Nephron (organoid): ENCODE measurements around the gene MTFR1L.
A peak's percentile ranks its signal among the peaks of the same experiment; 100 is the strongest.

Source experiments
- H3K27ac Mint-ChIP-seq, 3 experiments: 2 replicates each; pipeline ENCODE4 v1.8.0; 2020; ENCODE audit warnings: mixed read lengths in 3 of 3, mild to moderate bottlenecking in 2 of 3, moderate library complexity in 1 of 3
- H3K27me3 Mint-ChIP-seq: 2 replicates; pipeline ENCODE4 v1.8.0; 2021; ENCODE audit warnings: low read depth, mild to moderate bottlenecking, moderate library complexity, mixed read lengths
- H3K36me3 Mint-ChIP-seq: 2 replicates; pipeline ENCODE4 v1.8.0; 2020; ENCODE audit warnings: low read depth, mixed read lengths
- H3K4me1 Mint-ChIP-seq: 2 replicates; pipeline ENCODE4 v1.8.0; 2020; ENCODE audit warnings: mixed read lengths
- H3K4me3 Mint-ChIP-seq, 3 experiments: 2 replicates each; pipeline ENCODE4 v1.8.0; 2020; ENCODE audit warnings: mild to moderate bottlenecking in 3 of 3, mixed read lengths in 3 of 3, moderate library complexity in 2 of 3
- H3K9me3 Mint-ChIP-seq: 2 replicates; pipeline ENCODE4 v1.8.0; 2020; ENCODE audit warnings: mixed read lengths
- TF ChIP-seq, protein P1 (sequence below), 3 experiments: fragments of 200-600 bp; sonication (generic); IDR thresholded peaks; one replicate each; pipeline ENCODE4 v1.5.0; 2021; ENCODE audit warnings: antibody characterized with exemption in 3 of 3; ENCODE audit not compliant: unreplicated experiment in 3 of 3

Gene MTFR1L

DNA sequence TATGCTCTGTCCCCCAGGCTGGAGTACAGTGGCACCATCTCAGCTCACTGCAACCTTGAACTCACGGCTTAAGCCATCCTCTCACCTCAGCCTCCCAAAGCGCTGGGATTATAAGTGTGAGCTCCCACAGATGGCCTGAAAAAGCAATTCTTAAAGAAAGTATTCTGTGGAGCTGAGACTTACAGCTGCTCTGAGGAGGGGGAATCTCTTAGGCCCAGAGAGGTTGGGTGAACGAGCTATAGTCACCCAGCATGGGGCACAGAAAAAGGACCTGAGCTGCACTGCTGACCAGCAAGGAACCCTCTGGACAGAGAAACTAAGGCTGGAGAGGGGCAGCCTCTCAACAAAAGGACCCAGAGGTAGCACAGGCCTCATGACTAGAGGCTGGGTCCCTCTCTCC, 54.5 kb downstream of the MTFR1L start:
- Mint-ChIP-seq H3K27me3 (peaks cover 8% of the 10 kb centered on the region), H3K36me3 (no peaks in the 10 kb centered on the region), H3K27ac (peak overlapping the region in 1 of 3 experiments; percentile 99), H3K9me3 (no peaks in the 10 kb centered on the region), H3K4me1 (peaks cover 20% of the 10 kb centered on the region), H3K4me3 (peak overlapping the region in 1 of 3 experiments; percentile 90)
- TF ChIP-seq, protein P1, sequence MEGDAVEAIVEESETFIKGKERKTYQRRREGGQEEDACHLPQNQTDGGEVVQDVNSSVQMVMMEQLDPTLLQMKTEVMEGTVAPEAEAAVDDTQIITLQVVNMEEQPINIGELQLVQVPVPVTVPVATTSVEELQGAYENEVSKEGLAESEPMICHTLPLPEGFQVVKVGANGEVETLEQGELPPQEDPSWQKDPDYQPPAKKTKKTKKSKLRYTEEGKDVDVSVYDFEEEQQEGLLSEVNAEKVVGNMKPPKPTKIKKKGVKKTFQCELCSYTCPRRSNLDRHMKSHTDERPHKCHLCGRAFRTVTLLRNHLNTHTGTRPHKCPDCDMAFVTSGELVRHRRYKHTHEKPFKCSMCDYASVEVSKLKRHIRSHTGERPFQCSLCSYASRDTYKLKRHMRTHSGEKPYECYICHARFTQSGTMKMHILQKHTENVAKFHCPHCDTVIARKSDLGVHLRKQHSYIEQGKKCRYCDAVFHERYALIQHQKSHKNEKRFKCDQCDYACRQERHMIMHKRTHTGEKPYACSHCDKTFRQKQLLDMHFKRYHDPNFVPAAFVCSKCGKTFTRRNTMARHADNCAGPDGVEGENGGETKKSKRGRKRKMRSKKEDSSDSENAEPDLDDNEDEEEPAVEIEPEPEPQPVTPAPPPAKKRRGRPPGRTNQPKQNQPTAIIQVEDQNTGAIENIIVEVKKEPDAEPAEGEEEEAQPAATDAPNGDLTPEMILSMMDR (IDR thresholded peaks at IDR 0.05; ENCODE audit: unreplicated experiment in 3 of 3), result no peak

DNA sequence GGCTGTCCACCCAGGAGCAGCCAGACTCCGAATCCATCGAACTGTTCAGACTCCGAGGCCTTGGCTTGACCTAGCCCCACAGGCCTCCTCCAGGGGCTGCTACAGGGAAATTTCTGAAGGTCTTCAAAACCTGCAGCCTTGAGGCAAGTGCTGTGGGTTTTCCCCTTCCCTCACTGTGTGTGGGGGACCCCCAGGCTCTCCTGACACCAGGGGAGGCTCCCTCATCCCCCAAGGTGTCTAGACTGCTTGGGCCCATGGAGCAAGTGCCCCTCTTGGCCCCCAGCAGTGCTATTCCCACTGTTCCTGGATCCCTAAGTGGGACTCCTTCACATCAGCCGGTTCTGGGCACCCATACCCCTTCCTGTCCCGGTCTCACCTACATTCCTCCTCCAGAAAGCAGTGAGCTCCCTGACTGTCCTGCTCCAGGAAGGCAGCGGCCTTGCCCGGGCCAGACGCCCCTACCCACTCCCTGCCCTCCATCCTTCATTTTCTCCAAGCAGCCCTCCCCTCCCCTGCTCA, 54.9 kb downstream of the MTFR1L start:
- H3K27me3 Mint-ChIP-seq, result peaks cover 8% of the 10 kb centered on the region
- H3K4me1 Mint-ChIP-seq, result peaks cover 20% of the 10 kb centered on the region
- H3K4me3 Mint-ChIP-seq, result peak overlapping the region; percentile 89 to 90 (median 90)
- H3K9me3 Mint-ChIP-seq, result no peaks in the 10 kb centered on the region
- TF ChIP-seq, protein P1 (IDR thresholded peaks at IDR 0.05; ENCODE audit: unreplicated experiment in 3 of 3), result no peak
- no peaks in the 10 kb centered on the region for H3K36me3 Mint-ChIP-seq
- peak overlapping the region; percentile 87 to 99 (median 97) for H3K27ac Mint-ChIP-seq

DNA sequence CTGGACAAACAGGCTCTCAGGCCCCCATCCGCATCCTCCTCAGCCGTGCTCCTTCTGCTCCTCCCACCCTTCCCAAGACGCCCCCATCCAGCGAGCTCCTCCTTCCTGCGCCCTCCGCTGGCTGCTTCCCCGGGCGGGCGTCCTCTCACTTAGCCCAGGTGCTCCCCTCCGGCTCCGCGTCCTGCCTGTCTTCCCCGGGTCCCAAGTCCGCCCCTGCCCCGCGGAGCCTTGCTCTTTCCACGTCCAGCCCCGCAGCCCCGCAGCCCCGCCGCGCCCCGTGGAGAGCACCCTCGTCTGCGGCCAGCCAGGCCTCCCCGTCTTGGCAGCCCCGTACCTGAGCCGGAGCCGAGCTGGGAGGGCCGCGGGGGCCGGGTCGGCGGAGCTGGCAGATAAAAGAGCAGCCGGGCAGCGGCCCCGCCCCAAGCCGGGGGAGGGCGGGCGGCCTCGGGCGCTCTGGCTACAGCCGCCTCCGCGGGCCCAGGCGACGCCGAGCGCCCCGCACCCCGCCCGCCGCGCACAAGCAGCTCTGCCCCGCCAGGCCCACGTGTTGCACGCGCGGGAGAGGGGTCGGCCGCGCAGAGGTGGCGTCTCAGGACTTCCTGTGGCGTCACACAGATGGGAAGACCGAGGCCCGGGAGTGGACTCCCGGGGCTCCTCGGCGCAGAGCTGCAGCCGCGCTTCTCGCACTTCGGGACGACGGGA, 55.6 kb downstream of the MTFR1L start, which contains the start of gene PAQR7:
PAQR7 (minus strand) TSS at position 555 of the 702 bp plus-strand sequence. CDS start 11,869 bp downstream, outside the sequence.
- Mint-ChIP-seq H3K4me1 (peaks cover 20% of the 10 kb centered on the region), H3K27ac (peak within 1 kb of the TSS; percentile 95 to 99 (median 97)), H3K9me3 (no peaks in the 10 kb centered on the region), H3K27me3 (peaks cover 8% of the 10 kb centered on the region), H3K36me3 (no peaks in the 10 kb centered on the region), H3K4me3 (peak within 1 kb of the TSS; percentile 89 to 90 (median 90))
- TF ChIP-seq, protein P1 (IDR thresholded peaks at IDR 0.05; ENCODE audit: unreplicated experiment in 3 of 3), result no peak

DNA sequence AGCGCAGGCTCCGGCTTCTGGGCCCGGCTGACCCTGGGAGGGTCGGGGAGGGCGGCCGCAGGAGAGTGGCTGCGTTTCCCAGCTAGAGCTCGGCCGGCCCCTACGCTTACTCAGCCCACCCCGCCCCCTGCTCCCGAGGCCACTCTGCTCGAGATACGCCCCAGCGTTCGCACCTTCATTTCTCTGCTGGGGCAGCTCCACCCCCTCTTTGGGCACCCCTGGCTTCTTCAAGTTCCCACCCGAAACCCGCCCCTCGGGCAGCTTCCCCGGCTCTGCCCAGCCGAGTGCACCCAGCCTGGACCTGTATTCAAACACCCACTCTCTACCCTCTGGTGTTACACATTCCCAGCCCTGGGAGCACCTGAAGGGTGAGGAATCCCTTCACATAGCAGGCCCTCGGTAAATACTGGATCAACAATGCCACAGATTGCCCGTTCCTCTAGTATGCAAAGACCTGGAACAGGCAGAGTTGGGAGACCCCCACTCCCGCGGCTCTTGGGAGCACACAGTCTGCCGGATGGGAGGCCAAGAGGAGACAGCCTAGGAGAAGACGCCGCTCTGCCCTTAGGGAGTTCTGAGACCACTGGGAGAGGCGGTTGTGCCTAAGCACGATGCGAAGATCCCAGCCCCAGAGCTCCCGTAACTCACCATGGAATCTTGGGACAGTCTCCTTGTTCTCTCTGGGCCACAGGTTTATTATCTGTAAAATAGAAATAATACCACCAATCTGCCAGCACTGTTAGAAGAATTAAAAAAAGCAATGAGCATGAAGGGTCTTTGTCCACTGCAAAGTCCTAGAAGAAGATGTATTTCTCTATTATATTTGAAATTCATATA, 56.3 kb downstream of the MTFR1L start:
- Mint-ChIP-seq H3K36me3 (no peaks in the 10 kb centered on the region), H3K27ac (peak overlapping the region; percentile 94 to 99 (median 95)), H3K4me3 (peak overlapping the region; percentile 82 to 88 (median 87)), H3K4me1 (peaks cover 17% of the 10 kb centered on the region), H3K9me3 (no peaks in the 10 kb centered on the region), H3K27me3 (peaks cover 8% of the 10 kb centered on the region)
- TF ChIP-seq, protein P1 (IDR thresholded peaks at IDR 0.05; ENCODE audit: unreplicated experiment in 3 of 3), result no peak

DNA sequence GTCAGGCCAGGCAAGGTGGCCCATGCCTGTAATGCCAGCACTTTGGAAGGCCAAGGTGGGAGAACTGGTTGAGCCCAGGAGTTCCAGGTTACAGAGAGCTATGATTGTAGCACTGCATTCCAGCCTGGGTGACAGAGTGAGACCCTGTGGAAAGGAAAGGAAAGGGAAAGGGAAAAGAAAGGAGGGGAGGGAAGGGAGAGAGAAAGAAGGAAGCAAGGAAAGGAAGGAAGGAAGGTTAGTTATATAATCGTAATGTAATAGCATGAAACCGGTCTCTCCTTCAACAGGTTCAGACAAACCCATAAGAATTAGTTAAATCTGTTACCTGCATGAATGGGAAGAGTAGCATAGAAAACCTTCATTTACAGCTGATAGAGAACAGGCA, 56.9 kb downstream of the MTFR1L start:
- no peaks in the 10 kb centered on the region for H3K36me3 Mint-ChIP-seq
- TF ChIP-seq, protein P1 (IDR thresholded peaks at IDR 0.05; ENCODE audit: unreplicated experiment in 3 of 3), result no peak
- peak overlapping the region; percentile 94 to 99 (median 95) for H3K27ac Mint-ChIP-seq
- H3K4me3 Mint-ChIP-seq, result peak overlapping the region; percentile 82 to 88 (median 87)
- H3K9me3 Mint-ChIP-seq, result no peaks in the 10 kb centered on the region
- H3K27me3 Mint-ChIP-seq, result peaks cover 8% of the 10 kb centered on the region
- H3K4me1 Mint-ChIP-seq, result peaks cover 15% of the 10 kb centered on the region
